Measurements from ENCODE around the gene PLCL2.

The PLCL2 gene

DNA sequence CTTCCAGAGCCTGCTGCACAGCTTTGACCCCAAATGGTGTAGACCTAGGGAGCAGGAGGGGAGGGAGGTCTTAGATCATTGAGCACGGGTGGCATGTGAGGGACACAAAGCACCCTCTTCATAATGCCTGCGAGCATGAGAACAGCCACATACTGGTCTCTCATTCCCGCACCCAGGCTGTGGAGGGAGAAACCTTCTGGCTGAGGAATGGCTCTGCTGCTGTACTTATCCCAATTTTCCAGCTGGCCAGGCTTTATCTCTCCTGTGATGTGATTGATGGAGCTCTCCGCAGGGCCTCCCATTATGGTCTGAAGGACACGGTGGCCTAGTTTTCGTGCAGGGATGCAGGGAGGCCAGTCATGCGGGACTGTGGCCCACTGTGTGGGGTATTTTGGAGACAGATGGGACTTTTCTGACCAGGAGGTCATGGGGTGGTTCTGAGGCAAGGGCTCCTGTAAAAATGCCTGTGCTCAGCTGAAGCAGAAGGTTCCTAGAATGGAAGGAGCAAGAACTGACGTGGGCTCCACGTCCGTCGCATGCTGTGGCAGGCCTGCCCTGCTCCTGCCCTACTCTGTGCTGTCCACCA is 251.5 kb downstream of the PLCL2 start:
- H3K4me2 ChIP-seq: no peak overlapping the region
- no peak overlapping the region for H2AFZ ChIP-seq (ENCODE audit: low read depth)
- H4K20me1 ChIP-seq (ENCODE audit: insufficient read depth): no peaks in the 10 kb centered on the region
- no peaks in the 10 kb centered on the region for H3K79me2 ChIP-seq (ENCODE audit: insufficient read depth, low read depth)
- no peaks in the 10 kb centered on the region for H3K4me1 ChIP-seq (ENCODE audit: low read depth, poor library complexity, severe bottlenecking)
- no peaks in the 10 kb centered on the region for H3K36me3 ChIP-seq (ENCODE audit: insufficient read depth)
- H3K27ac ChIP-seq: no peak overlapping the region
- no peaks in the 10 kb centered on the region for H3K27me3 ChIP-seq (ENCODE audit: insufficient read depth, low read depth)
- no peak overlapping the region for H3K4me3 ChIP-seq (IDR thresholded peaks at IDR 0.05; ENCODE audit: insufficient read depth, low read depth, low read length)
- H3K9ac ChIP-seq: no peak overlapping the region
- TF ChIP-seq, protein P1, sequence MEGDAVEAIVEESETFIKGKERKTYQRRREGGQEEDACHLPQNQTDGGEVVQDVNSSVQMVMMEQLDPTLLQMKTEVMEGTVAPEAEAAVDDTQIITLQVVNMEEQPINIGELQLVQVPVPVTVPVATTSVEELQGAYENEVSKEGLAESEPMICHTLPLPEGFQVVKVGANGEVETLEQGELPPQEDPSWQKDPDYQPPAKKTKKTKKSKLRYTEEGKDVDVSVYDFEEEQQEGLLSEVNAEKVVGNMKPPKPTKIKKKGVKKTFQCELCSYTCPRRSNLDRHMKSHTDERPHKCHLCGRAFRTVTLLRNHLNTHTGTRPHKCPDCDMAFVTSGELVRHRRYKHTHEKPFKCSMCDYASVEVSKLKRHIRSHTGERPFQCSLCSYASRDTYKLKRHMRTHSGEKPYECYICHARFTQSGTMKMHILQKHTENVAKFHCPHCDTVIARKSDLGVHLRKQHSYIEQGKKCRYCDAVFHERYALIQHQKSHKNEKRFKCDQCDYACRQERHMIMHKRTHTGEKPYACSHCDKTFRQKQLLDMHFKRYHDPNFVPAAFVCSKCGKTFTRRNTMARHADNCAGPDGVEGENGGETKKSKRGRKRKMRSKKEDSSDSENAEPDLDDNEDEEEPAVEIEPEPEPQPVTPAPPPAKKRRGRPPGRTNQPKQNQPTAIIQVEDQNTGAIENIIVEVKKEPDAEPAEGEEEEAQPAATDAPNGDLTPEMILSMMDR (conservative IDR thresholded peaks at IDR 0.05; ENCODE audit: low read depth, low read length): no peak

DNA sequence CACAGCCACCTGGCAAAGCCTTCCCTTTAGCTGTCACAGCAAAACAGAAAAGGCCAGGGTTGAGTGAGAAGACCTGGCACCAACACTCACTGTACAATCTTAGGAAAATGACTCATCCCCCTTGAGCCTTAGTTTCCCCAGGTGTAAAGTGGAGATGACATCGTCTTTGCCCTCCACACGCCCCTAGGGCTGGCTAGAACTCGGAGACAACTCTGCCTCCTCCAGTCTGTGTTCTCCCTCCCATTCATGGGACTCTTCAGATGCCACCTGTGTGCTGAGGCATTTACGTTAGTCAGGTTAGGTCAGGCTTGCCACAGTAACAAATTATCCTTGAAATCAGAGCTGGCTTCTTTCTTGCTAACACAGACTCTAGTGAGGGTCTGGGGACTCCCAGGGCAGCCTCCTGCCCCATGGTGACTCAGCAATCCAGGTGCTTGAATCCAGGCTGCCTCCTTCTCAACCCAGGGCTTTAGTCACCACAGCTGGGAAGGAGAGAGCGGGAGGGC is 252.6 kb downstream of the PLCL2 start:
- Histone ChIP-seq H3K79me2 (ENCODE audit: insufficient read depth, low read depth) (no peaks in the 10 kb centered on the region), H3K27me3 (ENCODE audit: insufficient read depth, low read depth) (no peaks in the 10 kb centered on the region), H3K4me3 (IDR thresholded peaks at IDR 0.05; ENCODE audit: insufficient read depth, low read depth, low read length) (no peak overlapping the region), H4K20me1 (ENCODE audit: insufficient read depth) (no peaks in the 10 kb centered on the region), H3K4me1 (ENCODE audit: low read depth, poor library complexity, severe bottlenecking) (no peaks in the 10 kb centered on the region), H3K27ac (no peak overlapping the region), H3K36me3 (ENCODE audit: insufficient read depth) (no peaks in the 10 kb centered on the region), H3K4me2 (no peak overlapping the region), H3K9ac (no peak overlapping the region), H2AFZ (ENCODE audit: low read depth) (no peak overlapping the region)
- TF ChIP-seq, protein P1 (conservative IDR thresholded peaks at IDR 0.05; ENCODE audit: low read depth, low read length): no peak

DNA sequence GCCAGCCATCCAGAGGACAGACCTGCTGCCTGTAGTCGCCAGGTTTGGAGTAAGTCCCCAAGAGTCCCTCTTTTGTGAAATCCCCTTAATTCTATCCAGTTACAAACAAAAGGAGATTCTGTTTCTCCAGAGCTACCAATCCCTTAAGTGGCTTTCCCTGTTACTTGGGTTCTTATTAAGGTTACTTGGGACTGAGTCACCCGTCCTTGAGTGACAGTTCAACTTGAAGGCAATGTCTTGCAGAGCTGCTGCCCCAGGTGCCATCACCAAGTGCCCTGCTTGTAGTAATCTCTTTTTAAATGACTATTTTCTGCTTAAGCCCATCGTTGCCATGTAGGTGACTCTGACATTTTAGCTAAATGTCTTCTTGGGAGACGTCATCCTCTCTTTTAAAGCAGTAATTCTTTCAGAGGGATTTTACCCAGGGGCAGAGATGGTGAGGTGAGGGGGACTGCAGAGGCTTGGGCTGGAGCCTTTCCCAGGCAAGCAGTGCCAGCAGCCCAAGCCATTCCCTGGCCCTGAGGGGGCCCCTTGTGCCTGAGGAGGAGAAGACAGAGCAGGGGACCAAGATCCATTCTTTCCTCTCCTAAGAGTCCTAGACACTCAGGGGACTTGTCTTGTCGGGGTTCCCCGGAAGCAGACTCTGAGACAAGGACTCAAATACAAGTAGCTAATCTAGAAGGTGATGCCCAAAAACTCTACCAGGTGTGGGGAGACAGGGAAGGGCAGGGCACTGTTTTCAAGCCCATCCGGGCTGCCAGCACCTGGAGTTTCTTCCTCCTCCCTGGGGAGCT is 253.7 kb downstream of the PLCL2 start:
- Histone ChIP-seq H4K20me1 (ENCODE audit: insufficient read depth) (no peaks in the 10 kb centered on the region), H2AFZ (ENCODE audit: low read depth) (no peak overlapping the region), H3K4me1 (ENCODE audit: low read depth, poor library complexity, severe bottlenecking) (no peaks in the 10 kb centered on the region), H3K27ac (no peak overlapping the region), H3K4me2 (no peak overlapping the region), H3K36me3 (ENCODE audit: insufficient read depth) (no peaks in the 10 kb centered on the region), H3K27me3 (ENCODE audit: insufficient read depth, low read depth) (no peaks in the 10 kb centered on the region), H3K79me2 (ENCODE audit: insufficient read depth, low read depth) (no peaks in the 10 kb centered on the region), H3K4me3 (IDR thresholded peaks at IDR 0.05; ENCODE audit: insufficient read depth, low read depth, low read length) (no peak overlapping the region), H3K9ac (no peak overlapping the region)
- TF ChIP-seq, protein P1 (conservative IDR thresholded peaks at IDR 0.05; ENCODE audit: low read depth, low read length): no peak
